Tibial nerve (tissue), 3 donors: ENCODE measurements around the gene DEK.

Experiments used
- POLR2A ChIP-seq, 2 donors: fragments of 450-650 bp; IDR thresholded peaks; one replicate each; pipeline ENCODE4 v1.6.1; 2017; ENCODE audit warnings: antibody characterized with exemption in 2 of 2, mild to moderate bottlenecking in 2 of 2, moderate library complexity in 2 of 2
- TF ChIP-seq, protein P1 (sequence below), 5 experiments: fragments of 200-600 bp in 3 of 5; fragments of 450-650 bp in 2 of 5; sonication (generic) in 3 of 5; IDR thresholded peaks; one replicate each; pipeline ENCODE4 v1.5.1; 2016 to 2019; ENCODE audit warnings: antibody characterized with exemption in 5 of 5, mild to moderate bottlenecking in 3 of 5, moderate library complexity in 2 of 5

DNA sequence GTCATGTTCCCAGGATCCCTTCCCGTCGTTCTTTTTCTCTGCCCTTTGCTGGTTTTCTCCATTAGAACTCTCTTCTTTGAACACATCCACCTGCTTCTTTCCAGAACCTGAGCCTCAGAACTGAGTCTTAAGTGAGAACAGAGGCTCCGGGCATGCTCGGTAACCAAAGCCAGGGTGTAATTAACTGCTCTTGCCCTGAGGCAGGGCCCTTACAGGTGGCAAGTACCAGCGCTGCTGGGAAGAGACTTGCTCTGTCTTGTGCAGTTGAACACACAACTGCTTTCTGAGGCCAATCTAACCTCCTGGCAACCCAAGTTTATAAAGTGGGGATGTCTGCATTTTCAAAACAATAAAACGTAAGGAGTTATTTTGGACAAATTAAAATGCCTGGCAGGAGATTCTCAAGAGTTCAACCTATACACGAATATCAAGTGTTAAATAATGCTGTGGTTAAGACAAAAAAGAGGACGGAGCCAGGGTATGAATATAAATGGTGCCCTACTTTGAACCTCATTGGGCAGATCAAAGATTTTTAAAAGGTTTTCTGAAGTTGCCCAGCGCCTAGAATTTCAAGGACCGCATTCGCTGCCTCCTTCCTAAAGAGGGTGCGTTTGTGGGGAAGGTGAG, 12.4 kb upstream of the DEK start:
- TF ChIP-seq, protein P1, sequence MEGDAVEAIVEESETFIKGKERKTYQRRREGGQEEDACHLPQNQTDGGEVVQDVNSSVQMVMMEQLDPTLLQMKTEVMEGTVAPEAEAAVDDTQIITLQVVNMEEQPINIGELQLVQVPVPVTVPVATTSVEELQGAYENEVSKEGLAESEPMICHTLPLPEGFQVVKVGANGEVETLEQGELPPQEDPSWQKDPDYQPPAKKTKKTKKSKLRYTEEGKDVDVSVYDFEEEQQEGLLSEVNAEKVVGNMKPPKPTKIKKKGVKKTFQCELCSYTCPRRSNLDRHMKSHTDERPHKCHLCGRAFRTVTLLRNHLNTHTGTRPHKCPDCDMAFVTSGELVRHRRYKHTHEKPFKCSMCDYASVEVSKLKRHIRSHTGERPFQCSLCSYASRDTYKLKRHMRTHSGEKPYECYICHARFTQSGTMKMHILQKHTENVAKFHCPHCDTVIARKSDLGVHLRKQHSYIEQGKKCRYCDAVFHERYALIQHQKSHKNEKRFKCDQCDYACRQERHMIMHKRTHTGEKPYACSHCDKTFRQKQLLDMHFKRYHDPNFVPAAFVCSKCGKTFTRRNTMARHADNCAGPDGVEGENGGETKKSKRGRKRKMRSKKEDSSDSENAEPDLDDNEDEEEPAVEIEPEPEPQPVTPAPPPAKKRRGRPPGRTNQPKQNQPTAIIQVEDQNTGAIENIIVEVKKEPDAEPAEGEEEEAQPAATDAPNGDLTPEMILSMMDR (IDR thresholded peaks at IDR 0.05), result no peak
- no peak for TF ChIP-seq POLR2A (IDR thresholded peaks at IDR 0.05)
